Epidermal melanocyte (primary cell): Measurements from ENCODE around the gene EBP.
"Not testable (repeated sequence)": the region's sequence is repeated elsewhere in the genome, so short reads cannot be mapped to it uniquely, and the experiment has no call there.

Experiments used
- DNase-seq: peaks from one replicate; pipeline ENCODE4 v3.0.0; 2011; ENCODE audit warnings: low spot score; ENCODE audit not compliant: insufficient read length

The EBP gene

DNA sequence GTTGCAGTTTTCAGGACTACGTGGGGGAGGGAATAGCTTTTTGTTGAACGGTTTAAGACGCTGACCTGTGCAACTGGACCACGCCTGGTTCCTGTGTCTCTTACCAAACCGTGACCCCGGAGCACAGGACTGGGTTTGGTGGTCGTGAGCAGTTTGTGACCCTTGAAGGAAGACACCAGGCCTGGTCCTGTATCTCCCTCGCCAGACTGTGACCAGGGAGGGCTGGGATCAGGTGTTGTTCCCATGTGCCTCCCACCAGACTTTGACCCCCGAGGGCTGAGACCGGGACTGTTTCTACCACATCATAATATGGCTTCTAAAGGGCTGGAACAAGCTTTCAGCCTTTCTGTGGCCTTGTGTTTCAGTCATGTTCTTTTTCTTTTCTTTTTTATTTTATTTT, 683 bp downstream of the EBP start:
- no peak for DNase-seq

DNA sequence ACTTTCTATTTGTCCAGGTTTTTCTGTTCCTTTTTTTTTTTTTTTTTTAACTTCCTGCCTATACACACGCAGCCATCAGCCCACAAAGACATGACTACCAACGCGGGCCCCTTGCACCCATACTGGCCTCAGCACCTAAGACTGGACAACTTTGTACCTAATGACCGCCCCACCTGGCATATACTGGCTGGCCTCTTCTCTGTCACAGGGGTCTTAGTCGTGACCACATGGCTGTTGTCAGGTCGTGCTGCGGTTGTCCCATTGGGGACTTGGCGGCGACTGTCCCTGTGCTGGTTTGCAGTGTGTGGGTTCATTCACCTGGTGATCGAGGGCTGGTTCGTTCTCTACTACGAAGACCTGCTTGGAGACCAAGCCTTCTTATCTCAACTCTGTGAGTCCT, 2.1 kb downstream of the EBP start:
- DNase-seq, result no peak

DNA sequence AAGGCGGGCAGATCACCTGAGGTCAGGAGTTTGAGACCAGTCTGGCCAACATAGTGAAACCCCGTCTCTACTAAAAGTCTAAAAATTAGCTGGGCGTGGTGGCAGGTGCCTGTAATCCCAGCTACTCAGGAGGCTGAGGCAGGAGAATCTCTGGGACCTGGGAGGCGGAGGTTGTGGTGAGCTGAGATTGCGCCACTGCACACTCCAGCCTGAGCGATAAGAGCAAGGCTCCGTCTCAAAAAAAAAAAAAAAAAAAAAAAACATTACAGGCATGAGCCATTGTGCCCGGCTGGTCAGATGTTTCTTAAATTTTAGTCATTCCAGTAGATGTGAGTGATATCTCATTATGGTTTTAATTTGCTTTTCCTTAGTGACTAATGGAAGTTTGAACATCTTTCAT, 4.2 kb downstream of the EBP start:
- not testable (repeated sequence) for DNase-seq

DNA sequence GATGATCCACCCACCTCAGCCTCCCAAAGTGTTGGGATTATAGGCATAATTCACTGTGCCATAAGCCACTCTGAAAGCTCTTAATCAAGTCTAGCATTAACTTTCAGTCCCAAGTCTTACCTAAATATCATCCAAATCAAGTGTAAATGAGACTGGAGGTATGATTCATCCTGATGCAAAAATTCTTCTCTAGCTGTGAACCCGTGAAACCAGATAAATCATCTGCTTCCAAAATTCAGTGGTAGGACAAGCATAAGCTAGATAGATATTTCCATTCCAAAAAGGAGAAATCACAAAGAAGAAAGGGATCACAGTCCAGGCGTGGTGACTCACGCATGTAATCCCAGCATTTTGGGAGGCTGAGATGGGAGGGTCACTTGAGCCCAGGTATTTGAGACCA, 9.1 kb downstream of the EBP start:
- no peak for DNase-seq

DNA sequence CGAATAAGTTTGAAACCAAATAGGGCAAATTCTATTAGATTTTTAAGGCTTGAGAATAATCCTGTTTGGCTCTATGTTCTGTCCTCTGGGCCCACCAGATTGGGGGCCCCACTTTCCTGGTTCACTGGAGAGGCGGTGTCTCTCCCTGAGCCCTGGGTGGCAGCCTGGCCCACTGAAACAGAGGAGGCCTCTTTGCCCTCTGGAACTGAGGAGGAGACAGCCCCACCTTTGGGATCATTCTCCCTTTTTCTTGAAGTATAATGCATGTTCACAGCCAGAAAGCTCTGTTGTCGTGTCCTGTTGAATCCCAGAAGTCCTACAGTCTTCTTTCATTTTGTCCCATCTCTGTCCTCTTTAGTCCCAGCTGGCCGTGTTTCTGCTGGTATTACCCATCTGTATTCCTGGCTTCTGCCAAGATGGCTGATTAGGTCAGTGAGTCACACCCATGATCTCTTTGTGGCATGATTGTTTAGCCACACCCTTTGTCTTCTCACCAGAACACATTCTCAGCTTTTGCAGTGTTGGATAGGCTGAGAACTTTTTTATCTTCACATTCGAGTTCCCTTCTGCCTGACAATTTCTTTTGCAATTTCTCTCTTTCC, 9.9 kb downstream of the EBP start:
- DNase-seq, result no peak

DNA sequence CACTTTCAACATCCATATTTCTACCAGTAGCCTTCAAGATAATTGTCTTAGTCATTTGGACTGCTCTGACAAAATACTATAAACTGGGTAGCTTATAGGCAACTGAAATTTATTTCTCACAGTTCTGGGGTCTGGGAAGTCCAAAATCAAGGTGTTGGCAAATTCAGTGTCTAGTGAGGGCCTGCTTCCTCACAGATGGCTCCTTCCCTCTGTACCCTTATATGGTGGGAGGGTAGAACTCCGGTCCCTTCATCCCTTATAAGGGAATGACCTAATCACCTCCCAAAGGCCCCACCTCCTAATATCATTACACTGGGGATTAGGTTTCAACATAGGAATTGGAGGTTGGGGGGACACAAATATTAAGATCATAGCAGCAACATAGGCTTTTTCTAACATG, 10.6 kb downstream of the EBP start:
- no peak for DNase-seq

DNA sequence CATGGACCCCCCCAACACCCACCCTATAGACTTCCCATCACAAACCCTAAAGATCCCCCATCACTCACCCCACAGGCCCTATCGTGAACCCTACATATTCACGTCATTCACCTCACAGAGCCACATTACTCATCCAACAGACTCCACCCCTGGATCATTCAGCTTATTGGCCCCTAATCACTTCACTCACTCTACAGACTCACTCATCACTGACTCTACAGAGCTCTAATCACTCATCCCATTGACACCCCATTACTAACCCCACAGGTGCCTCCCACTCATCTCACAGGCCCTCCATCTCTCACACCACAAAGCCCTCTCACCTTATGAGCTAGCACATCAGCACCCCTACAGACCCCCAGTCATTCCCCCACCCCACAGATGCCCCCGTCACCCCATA, 11.6 kb downstream of the EBP start:
- no peak for DNase-seq

DNA sequence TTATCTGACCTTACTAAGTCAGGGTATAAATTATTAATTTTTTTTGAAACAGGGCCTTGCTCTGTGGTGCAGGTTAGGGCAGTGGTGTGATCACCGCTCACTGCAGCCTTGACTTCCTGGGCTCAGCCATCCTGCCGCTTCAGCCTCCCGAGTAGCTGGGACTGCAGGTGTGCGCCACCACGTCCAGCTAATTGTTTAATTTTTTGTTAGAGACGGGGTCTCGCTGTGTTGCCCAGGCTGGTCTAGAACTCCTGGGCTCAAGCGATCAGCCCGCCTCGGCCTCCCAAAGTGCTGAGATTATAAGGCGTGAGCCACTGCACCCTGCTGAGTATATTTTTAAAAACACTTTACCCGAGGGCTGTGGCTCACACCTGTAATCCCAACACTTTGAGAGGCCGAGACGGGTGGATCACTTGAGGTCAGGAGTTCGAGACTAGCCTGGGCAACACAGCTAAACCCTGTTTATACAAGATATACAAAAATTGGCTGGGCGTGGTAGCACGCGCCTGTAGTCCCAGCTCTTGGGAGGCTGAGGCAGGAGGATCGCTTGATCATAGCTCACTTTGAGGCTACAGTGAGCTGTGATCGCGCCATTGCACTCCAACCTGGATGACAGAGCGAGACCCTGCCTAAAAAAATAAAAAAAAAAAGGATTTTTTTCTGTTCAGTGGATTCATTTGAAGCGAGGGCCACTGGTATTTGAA, 17.2 kb downstream of the EBP start:
- no peak for DNase-seq

DNA sequence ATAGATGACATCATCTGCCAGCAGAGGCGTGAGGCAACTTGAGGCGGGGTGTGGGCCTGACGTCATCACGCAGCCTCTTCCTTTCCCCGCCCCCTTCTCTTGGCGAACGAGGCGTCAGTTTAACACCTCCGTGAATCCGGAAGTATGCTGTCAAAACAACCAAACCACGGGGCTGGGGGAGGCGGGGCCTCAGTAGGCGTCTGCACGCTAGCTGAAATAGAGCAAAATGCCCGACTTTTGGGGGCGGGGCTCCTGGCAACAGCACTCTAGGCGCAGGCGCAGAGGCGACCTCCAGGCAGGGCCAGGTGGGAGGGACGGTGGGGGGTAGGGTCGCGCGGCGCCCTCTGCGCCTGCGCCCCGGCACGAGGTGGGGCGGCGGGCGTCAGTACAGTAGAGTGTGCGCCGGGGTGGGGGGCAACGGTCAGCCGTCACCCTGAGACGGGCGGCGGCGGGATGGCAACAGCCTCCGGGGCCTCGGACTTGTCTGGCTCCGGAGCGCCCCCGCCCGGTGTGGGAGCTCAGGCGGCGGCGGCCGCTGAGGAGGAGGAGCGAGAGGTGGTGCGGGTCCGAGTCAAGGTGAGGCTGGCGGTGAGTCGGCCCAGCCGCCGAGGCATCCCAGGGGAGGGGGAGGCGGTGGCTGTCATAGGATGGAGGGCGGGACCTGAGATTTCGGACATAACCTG, 17.9 kb downstream of the EBP start, which contains the start of gene TBC1D25:
TSS of gene TBC1D25 (plus strand) at position 370 of the 683 bp plus-strand sequence. CDS start at position 454, 84 bp downstream.
- peak; percentile 77 for DNase-seq

DNA sequence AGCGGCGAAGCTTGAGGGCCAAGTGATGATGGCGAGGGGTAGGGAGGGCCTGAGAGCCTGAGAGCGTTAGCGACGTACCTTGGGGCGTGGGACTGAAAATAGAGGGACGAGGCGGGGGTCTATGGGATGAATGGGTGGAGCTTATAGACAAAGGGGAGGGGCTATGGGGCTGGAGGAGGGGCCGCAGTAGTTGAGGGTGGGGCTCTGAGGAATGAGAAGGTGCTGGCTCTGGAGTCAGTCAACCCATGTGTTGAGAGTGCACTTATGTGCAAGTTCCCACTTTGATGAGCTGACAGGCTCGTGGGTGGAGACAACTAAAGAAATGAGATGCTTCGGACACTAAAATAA, 18.4 kb downstream of the EBP start:
- no peak for DNase-seq

DNA sequence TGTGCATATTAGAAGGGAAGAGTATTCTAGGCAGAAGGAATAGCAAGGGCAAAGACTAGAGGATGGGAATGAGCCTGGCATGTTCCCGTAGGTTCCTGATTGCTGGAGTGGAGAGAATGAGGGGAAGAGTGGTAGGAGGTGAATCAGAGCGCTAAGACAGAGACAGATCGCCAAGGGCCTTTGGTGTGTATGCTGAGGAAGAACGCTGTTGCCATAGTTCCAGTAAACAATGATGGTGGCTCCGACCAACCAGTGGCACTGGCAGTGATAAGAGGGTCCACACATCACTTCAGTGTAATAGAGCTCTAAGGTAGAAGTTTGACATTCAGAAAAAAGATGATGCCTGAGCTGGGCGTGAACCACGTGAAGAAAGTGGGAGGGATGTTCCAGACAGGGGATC, 18.9 kb downstream of the EBP start:
- no peak for DNase-seq

DNA sequence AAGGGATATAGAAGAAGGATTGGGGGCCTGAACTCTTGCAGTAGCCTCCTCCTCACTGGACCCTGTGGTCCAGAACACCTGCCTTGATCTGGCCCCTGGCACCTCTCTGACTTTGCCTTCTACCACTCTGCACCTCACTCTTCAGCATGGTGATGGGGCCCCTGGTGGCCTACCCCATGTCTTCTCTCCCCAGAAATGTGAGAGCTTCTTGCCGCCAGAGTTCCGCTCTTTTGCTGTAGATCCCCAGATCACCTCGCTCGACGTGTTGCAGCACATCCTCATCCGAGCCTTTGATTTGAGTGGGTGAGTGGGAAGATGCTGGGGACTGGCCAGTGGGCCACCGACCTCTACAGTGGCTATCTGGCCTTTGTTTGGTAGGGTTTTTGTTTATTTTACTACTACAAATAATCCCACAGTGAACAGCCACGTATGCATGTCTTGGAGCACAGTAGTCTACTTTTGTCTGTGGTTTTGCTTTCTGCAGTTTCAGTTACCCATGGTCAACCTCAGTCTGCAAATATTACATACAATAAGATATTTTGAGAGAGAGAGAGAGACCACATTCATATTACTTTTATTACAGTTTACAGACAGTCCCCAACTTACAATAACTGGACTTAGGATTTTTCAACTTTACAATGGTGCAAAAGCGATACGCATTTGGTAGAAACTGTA, 19.7 kb downstream of the EBP start:
- DNase-seq, result no peak

DNA sequence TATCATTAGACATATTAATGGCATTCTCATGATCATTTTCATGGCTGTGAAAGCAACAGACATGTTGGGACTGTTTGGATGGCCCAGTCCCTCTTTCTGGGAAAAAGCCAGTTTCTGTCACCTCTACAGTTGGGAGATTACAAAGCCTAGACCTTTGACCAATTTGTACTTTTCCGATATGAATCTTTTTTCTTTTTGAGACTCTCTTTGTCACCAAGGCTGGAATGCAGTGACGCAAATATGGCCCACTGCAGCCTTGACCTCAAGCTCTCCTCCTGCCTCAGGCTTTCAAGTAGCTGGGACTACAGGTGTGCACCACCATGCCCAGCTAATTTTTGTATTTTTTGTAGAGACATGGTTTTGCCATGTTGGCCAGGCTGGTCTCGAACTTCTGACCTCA, 27.3 kb downstream of the EBP start:
- no peak for DNase-seq

DNA sequence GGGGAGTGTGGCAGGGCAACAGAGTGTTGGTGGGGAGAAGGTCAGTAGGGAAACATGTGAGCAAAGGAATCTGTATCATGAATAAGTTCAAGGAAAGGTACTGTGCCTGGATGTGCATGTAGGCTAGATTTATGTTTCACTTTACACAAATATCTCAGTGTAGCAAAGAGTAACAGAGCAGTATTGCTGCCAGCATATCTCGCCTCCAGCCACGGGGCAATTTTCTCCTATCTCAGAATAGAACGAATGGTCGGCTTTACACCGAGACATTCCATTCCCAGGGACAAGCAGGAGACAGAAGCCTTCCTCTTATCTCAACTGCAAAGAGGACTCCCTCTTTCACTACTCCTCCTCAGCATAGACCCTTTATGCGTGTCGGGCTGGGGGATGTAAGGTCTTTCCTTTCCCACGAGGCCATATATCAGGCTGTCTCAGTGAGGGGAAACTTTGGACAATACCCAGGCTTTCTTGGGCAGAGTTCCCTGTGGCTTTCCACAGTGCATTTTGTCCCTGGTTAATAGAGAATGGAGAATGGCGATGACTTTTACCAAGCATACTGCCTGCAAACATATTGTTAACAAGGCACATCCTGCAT, 34.2 kb downstream of the EBP start:
- DNase-seq, result not testable (repeated sequence)

DNA sequence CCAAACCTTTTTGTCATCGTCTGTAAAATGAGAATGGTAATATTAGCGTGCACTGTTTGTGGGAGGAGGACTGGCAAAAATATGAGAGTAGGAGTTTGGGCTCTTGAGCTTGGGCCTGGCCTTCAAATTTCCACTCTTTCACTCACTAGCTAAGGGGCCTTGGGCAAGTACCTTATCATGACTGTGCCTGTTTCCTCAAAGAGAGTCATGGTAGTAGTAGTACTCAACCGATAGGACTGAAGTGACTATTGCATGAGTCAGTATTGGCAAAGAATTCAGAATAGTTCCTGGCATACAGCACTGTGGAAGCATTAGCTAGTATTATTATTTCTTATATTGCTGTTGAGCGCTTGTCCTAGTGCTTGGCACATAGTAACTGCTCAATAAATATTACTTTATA, 36.7 kb downstream of the EBP start:
- DNase-seq, result no peak

DNA sequence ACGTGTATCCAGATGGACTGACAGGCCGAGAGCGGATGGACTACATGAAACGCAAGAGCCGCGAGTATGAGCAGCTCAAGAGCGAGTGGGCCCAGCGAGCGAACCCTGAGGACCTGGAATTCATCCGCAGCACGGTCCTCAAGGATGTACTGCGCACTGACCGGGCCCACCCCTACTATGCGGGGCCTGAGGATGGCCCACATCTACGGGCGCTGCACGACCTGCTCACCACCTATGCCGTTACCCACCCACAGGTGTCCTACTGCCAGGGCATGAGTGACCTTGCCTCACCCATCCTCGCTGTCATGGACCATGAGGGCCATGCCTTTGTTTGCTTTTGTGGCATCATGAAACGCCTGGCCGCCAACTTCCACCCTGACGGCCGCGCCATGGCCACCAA, 38.0 kb downstream of the EBP start:
- no peak for DNase-seq

DNA sequence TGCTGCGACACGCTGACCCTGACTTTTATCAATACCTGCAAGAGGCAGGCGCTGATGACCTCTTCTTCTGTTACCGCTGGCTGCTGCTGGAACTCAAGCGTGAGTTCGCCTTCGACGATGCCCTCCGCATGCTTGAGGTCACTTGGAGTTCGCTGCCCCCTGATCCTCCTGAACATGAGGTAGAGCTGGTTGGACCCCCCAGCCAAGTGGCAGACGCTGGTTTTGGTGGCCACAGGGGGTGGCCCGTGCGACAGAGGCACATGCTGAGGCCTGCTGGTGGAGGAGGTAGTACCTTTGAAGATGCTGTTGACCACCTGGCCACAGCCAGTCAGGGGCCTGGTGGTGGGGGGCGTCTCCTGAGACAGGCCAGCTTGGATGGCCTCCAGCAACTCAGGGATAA, 38.4 kb downstream of the EBP start:
- no peak for DNase-seq

DNA sequence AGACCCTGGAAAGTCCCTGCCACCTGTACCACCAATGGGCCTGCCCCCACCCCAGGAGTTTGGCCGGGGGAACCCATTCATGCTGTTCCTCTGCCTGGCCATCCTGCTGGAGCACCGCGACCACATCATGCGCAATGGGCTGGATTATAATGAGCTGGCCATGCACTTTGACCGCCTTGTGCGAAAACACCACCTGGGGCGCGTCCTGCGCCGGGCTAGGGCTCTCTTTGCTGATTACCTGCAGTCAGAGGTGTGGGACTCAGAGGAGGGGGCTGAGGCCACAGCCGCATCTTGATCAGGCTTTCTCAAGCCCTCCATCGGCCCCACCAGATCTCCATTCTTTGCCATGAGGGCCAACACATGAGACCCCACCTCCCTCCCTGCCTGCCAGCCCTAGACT, 39.1 kb downstream of the EBP start:
- DNase-seq, result no peak

DNA sequence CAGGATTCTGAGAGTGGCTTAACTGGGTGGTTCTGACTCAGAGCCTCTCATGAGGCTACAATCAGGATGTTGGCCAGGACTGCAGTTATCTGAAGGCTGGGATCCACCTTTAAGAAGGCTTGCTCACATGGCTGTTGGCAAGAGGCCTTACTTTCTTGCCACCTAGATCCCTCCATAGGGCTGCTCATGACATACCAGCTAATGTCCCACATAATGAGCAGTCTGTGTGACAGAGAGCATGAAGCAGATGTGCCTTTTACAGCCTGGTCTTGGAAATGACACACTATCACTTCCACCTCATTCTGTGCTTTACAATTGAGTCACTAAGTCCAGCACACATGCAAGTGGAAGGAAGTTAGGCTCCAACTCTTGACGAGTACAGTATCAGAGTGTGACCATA, 48.4 kb downstream of the EBP start:
- DNase-seq, result no peak

DNA sequence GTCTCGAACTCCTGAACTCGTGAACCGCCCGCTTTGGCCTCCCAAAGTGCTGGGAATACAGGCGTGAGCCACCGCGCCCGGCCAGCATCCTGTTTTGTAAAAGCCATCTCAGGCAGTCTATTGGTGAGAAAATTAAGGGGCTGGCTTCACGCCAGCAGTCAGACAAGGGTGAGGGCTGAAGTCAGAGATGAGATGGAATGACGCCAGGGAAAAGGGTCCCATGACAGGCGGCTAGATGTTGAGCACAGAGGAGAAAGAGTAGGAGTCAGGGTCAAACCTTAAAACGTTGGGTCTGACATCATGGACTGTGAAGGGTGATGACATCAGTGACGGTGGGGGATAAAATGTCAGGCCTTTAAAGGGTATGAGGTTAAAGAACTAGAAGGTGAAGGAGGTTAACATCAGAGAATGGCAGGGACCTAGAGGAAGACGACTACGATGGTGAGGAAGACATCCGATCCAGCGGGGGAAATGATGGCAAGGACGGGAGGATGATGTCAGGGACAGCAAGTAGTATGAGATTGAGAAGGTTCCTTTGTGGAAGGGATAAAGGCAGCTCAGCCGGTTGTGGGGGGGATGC, 52.2 kb downstream of the EBP start:
- no peak for DNase-seq
